ENCODE data around the gene TMEM47.

The TMEM47 gene

DNA sequence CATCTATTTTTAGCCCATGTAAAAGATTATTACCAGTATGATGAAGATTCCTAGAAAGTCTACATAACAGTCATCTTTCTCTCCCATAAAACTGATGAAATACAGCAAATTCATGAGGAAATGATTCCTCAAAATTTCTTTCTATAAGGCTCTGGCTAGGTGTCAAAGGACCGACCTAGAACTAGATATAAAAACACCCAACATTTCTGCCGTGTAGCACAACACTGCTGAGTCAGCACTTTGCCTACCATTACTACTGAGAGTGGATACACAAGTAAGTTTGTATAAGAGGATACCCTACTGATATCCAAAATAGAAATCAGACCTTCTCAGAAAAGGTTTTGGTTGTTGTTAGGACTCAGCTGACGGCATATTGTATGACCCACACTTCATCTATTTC, 24.7 kb downstream of the TMEM47 start:
- Histone ChIP-seq H3K4me2 (ENCODE audit: low read depth, low read length) (no peak overlapping the region), H3K36me3 (replicated peaks; ENCODE audit: insufficient read depth, low read length) (no peaks in the 10 kb centered on the region), H3K9ac (ENCODE audit: low read length) (no peak overlapping the region), H3K9me2 (replicated peaks; ENCODE audit: insufficient read depth, low read length) (no peaks in the 10 kb centered on the region), H3K9me3 (replicated peaks; ENCODE audit: insufficient read depth, low read length) (no peaks in the 10 kb centered on the region), H3K79me2 (ENCODE audit: low read length) (no peaks in the 10 kb centered on the region), H3K27me3 (replicated peaks; ENCODE audit: insufficient read depth, low read length) (no peaks in the 10 kb centered on the region), H3K4me1 (ENCODE audit: low read length) (no peaks in the 10 kb centered on the region), H3K4me3 (ENCODE audit: low read length) (no peak overlapping the region), H4K20me1 (ENCODE audit: insufficient read depth, low read length) (no peaks in the 10 kb centered on the region), H3F3A (ENCODE audit: insufficient read depth, low read length) (no peaks in the 10 kb centered on the region), H2AFZ (ENCODE audit: low read length) (no peak overlapping the region), H3K27ac (ENCODE audit: low read length) (no peak overlapping the region)
- DNase-seq = no peak
- TF ChIP-seq, protein P1, sequence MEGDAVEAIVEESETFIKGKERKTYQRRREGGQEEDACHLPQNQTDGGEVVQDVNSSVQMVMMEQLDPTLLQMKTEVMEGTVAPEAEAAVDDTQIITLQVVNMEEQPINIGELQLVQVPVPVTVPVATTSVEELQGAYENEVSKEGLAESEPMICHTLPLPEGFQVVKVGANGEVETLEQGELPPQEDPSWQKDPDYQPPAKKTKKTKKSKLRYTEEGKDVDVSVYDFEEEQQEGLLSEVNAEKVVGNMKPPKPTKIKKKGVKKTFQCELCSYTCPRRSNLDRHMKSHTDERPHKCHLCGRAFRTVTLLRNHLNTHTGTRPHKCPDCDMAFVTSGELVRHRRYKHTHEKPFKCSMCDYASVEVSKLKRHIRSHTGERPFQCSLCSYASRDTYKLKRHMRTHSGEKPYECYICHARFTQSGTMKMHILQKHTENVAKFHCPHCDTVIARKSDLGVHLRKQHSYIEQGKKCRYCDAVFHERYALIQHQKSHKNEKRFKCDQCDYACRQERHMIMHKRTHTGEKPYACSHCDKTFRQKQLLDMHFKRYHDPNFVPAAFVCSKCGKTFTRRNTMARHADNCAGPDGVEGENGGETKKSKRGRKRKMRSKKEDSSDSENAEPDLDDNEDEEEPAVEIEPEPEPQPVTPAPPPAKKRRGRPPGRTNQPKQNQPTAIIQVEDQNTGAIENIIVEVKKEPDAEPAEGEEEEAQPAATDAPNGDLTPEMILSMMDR (IDR thresholded peaks at IDR 0.05; ENCODE audit: low read length) = no peak
- TF ChIP-seq EZH2 (optimal IDR thresholded peaks at IDR 0.05; ENCODE audit: low read depth, low read length) = no peak
- no peak for TF ChIP-seq EZH2phosphoT487 (IDR thresholded peaks at IDR 0.05; ENCODE audit: low read length)

DNA sequence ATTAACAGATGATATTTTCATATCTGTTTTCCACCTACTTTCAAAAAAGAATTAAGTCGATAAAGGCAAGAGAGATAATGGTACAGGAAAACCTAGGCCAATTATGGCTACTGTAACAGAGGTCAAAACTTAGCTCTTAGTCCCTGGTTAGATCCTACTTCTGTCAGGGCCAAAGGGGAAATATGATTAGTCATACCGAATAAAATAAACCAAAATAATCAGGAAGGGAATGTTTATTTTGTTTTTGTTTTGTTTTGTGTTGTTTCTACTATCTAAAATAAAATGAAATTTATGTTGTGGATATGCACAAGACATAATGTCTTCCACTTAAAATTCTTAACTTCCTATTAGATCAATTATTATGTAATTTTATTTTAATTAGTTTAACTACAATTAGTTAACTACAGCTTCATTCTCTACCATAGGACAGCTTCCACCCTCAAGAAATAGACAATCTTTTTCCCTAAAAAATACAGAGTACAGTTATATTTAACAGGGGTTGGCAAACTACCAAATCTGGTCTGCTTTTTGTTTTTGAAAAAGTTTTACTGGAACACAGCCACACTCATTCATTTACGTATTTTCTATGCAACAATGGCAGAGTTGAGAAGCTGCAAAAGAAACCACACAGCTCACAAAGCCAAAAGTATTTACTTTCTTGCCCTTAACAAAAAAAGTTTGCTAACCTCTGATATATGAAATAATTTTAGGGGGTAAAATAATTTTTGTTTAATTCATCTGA, 25.4 kb downstream of the TMEM47 start:
- no peak overlapping the region for H2AFZ ChIP-seq (ENCODE audit: low read length)
- no peaks in the 10 kb centered on the region for H3K36me3 ChIP-seq (replicated peaks; ENCODE audit: insufficient read depth, low read length)
- H3K79me2 ChIP-seq (ENCODE audit: low read length) = no peaks in the 10 kb centered on the region
- no peak overlapping the region for H3K27ac ChIP-seq (ENCODE audit: low read length)
- H4K20me1 ChIP-seq (ENCODE audit: insufficient read depth, low read length) = no peaks in the 10 kb centered on the region
- H3K4me2 ChIP-seq (ENCODE audit: low read depth, low read length) = no peak overlapping the region
- no peak overlapping the region for H3K9ac ChIP-seq (ENCODE audit: low read length)
- no peaks in the 10 kb centered on the region for H3F3A ChIP-seq (ENCODE audit: insufficient read depth, low read length)
- no peak for DNase-seq
- TF ChIP-seq EZH2 (optimal IDR thresholded peaks at IDR 0.05; ENCODE audit: low read depth, low read length) = no peak
- TF ChIP-seq, protein P1 (IDR thresholded peaks at IDR 0.05; ENCODE audit: low read length) = no peak
- no peak for TF ChIP-seq EZH2phosphoT487 (IDR thresholded peaks at IDR 0.05; ENCODE audit: low read length)
- no peak overlapping the region for H3K4me3 ChIP-seq (ENCODE audit: low read length)
- no peaks in the 10 kb centered on the region for H3K9me3 ChIP-seq (replicated peaks; ENCODE audit: insufficient read depth, low read length)
- H3K4me1 ChIP-seq (ENCODE audit: low read length) = no peaks in the 10 kb centered on the region
- no peaks in the 10 kb centered on the region for H3K27me3 ChIP-seq (replicated peaks; ENCODE audit: insufficient read depth, low read length)
- no peaks in the 10 kb centered on the region for H3K9me2 ChIP-seq (replicated peaks; ENCODE audit: insufficient read depth, low read length)

- Histone ChIP-seq H4K20me1 (ENCODE audit: insufficient read depth, low read length) (no peaks in the 10 kb centered on the region), H3K36me3 (replicated peaks; ENCODE audit: insufficient read depth, low read length) (no peaks in the 10 kb centered on the region), H3K79me2 (ENCODE audit: low read length) (no peaks in the 10 kb centered on the region), H3K9ac (ENCODE audit: low read length) (no peak overlapping the region), H2AFZ (ENCODE audit: low read length) (no peak overlapping the region), H3K4me2 (ENCODE audit: low read depth, low read length) (no peak overlapping the region), H3K4me1 (ENCODE audit: low read length) (no peaks in the 10 kb centered on the region), H3K27ac (ENCODE audit: low read length) (no peak overlapping the region), H3K4me3 (ENCODE audit: low read length) (no peak overlapping the region), H3K9me2 (replicated peaks; ENCODE audit: insufficient read depth, low read length) (no peaks in the 10 kb centered on the region), H3K9me3 (replicated peaks; ENCODE audit: insufficient read depth, low read length) (no peaks in the 10 kb centered on the region), H3F3A (ENCODE audit: insufficient read depth, low read length) (no peaks in the 10 kb centered on the region), H3K27me3 (replicated peaks; ENCODE audit: insufficient read depth, low read length) (no peaks in the 10 kb centered on the region)
- TF ChIP-seq, protein P1 (IDR thresholded peaks at IDR 0.05; ENCODE audit: low read length) = no peak
- no peak for TF ChIP-seq EZH2phosphoT487 (IDR thresholded peaks at IDR 0.05; ENCODE audit: low read length)
- TF ChIP-seq EZH2 (optimal IDR thresholded peaks at IDR 0.05; ENCODE audit: low read depth, low read length) = no peak
- no peak for DNase-seq
Measured at GRCh38 chrX:34629572-34629971, 27.5 kb downstream of the TMEM47 start.

Data from MM.1S (cell line).